GM13977 (cell line): Measurements from ENCODE around the gene SMYD3.
A peak's percentile ranks its signal among the peaks of the same experiment; 100 is the strongest.

Experiments used
- DNase-seq: peaks from one replicate; pipeline ENCODE4 v3.0.0; 2012; ENCODE audit warnings: low spot score
- CTCF ChIP-seq: IDR thresholded peaks from 2 replicates; pipeline ENCODE4 v1.5.1; 2012; ENCODE audit warnings: mild to moderate bottlenecking, control low read depth; ENCODE audit not compliant: insufficient read depth; ENCODE audit errors: extremely low read depth, missing control alignments
- in situ Hi-C: fragments of 300-500 bp; cut with MboI; formaldehyde crosslinking; loops from one replicate; pipeline ENCODE4 v1.12.0; 2022; ENCODE audit warnings: low sequenced_read_pairs, low pct_unique_long_range_greater_than_20kb, mixed read lengths, inconsistent platforms; ENCODE audit not compliant: unreplicated experiment

SMYD3 gene

GRCh38 chr1:245987219-245987545 is 519.9 kb downstream of the SMYD3 start:
- TF ChIP-seq CTCF = no peak
- in situ Hi-C loops = no loop called here
- no peak for DNase-seq

GRCh38 chr1:245986404-245987218 is 520.5 kb downstream of the SMYD3 start:
- no peak for DNase-seq
- in situ Hi-C loops = no loop called here
- no peak for TF ChIP-seq CTCF

- in situ Hi-C loops = no loop called here
- TF ChIP-seq CTCF = no peak
- peak; percentile 36 for DNase-seq
These were observed 522.5 kb downstream of the SMYD3 start for GRCh38 chr1:245984390-245985155.

- TF ChIP-seq CTCF = no peak
- peak; percentile 19 for DNase-seq
- in situ Hi-C loops = no loop called here
These were observed 523.6 kb downstream of the SMYD3 start for GRCh38 chr1:245983294-245983967.

- no peak for DNase-seq
- in situ Hi-C loops = no loop called here
- TF ChIP-seq CTCF = no peak
These were observed 527.5 kb downstream of the SMYD3 start for GRCh38 chr1:245979589-245979988.

GRCh38 chr1:245978915-245979314 is 528.2 kb downstream of the SMYD3 start:
- TF ChIP-seq CTCF = no peak
- in situ Hi-C loops = no loop called here

More at GRCh38 chr1:245978915-245979314, 528.2 kb downstream of the SMYD3 start:
- no peak for DNase-seq
